Lung (tissue), 12 donors: ENCODE measurements around the gene SYNDIG1L. TPM values are rescaled to one million over a fixed set of nuclear protein-coding genes. Genes with fewer than 3 reads are reported as not detected.

Experiments
- ATAC-seq: fragments of 200-7000 bp; cut with Tn5 transposase; one replicate; pipeline ENCODE4 v1.9.1; 2020; ENCODE audit warnings: moderate number of reproducible peaks; ENCODE audit not compliant: insufficient read depth, low FRiP score
- DNase-seq, 3 donors: peaks; one replicate each; pipeline ENCODE4 v3.0.0-alpha.2; 2013 to 2017
- H3K27ac ChIP-seq, 2 donors: one replicate each; pipeline ENCODE4 v1.5.1; 2013; ENCODE audit warnings: mild to moderate bottlenecking in 2 of 2, moderate library complexity in 2 of 2, control low read depth in 1 of 2, inconsistent platforms in 1 of 2, low read depth in 1 of 2, low read length in 1 of 2
- H3K27me3 ChIP-seq, 3 donors: one replicate each; pipeline ENCODE4 v1.5.1; 2013; ENCODE audit warnings: low read length in 2 of 3; ENCODE audit not compliant: control insufficient read depth in 3 of 3, insufficient read depth in 3 of 3
- H3K36me3 ChIP-seq, 4 donors: one replicate each; pipeline ENCODE4 v1.5.1; 2013; ENCODE audit warnings: low read length in 4 of 4, mild to moderate bottlenecking in 1 of 4, moderate library complexity in 1 of 4; ENCODE audit not compliant: control insufficient read depth in 4 of 4, insufficient read depth in 4 of 4
- H3K4me1 ChIP-seq, 5 donors: one replicate each; pipeline ENCODE4 v1.5.1; 2013; ENCODE audit warnings: low read length in 5 of 5, mild to moderate bottlenecking in 2 of 5, moderate library complexity in 1 of 5; ENCODE audit not compliant: control insufficient read depth in 5 of 5, insufficient read depth in 5 of 5
- H3K4me3 ChIP-seq: one replicate; pipeline ENCODE4 v1.5.1; 2013; ENCODE audit warnings: mild to moderate bottlenecking, control low read depth, moderate library complexity
- H3K9ac ChIP-seq, 2 donors: one replicate each; pipeline ENCODE4 v1.5.1; 2013; ENCODE audit warnings: low read length in 2 of 2, control low read depth in 1 of 2; ENCODE audit not compliant: insufficient read depth in 1 of 2
- H3K9me3 ChIP-seq, 4 donors: one replicate each; pipeline ENCODE4 v1.5.1; 2013; ENCODE audit warnings: low read length in 3 of 4, mild to moderate bottlenecking in 1 of 4, moderate library complexity in 1 of 4; ENCODE audit not compliant: control insufficient read depth in 4 of 4, insufficient read depth in 3 of 4
- CTCF ChIP-seq: IDR thresholded peaks from 2 replicates; pipeline ENCODE4 v1.5.1; 2012; ENCODE audit warnings: mild to moderate bottlenecking; ENCODE audit errors: control extremely low read depth, extremely low read depth
- whole genome bisulfite sequencing, 2 donors: extraction: QIAGEN DNeasy Blood & Tissue Kit; methylation state at CpG; one replicate each; pipeline ENCODE4 v1.1.7; 2013; 5-methylcytosine and 5-hydroxymethylcytosine counted together
- polyA plus RNA-seq, 2 donors: library from polyadenylated mRNA; stranded (reverse); fragments of 200-250 nt; gene quantifications; one replicate each; pipeline ENCODE4 v1.2.1, GENCODE V29; 2013
- total RNA-seq, 2 donors: library from RNA; depleted of rRNA in 1 of 2; stranded (reverse); fragments of >200 nt in 1 of 2; gene quantifications; one replicate each; pipeline ENCODE4 v1.2.1, GENCODE V29; 2014 to 2021
- donor health status: control.
- donor health status: control.
- donor health status: Bipolar disorder and iron deficiency.
- donor health status: healthy.
- donor health status: DM: yes; HTN: yes; CAD: no.

Gene SYNDIG1L
- total and polyA plus RNA-seq, 4 donors, result 0.39 to 1.2 (median 0.94) TPM

DNA sequence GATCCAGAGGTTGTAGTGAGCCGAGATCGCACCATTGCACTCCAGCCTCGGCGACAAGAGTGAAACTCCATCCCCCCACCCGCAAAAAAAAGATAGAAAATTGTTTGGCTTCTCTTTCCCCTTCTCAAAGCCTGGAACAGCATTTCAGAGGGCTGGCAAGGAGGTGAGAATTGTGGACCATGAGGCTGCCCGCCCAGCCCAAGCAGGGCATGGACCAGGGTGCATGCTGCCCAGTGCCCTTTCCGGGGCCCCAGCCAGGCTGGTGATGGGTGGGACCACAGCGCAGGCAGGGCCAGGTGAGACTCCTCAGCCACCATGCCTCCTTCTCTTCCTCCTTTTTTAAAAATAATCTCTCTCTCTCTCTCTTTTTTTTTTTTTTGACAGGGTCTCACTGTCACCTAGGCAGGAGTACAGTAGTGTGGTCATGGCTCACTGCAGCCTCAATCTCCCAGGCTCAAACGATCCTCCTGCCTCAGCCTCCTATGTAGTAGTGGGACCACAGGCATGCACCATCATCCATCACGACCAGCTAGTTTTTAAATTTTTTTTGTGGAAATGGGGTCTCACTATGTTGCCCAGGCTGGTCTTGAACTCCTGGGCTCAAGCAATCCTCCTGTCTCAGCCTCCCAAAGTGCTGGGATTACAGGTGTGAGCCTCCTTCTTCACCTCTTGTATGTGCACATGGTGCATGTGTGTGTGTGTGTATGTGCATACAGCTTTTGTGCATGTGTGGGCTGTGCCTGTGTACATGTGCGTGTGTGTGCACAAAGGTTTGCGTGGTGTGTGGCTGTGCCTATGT is 22.2 kb downstream of the SYNDIG1L start:
- H3K27me3 ChIP-seq, result peaks cover 0 to 2% (median 0%) of the 10 kb centered on the region in 3 donors
- DNase-seq (no peak), ATAC-seq (no peak)
- no peak for TF ChIP-seq CTCF
- H3K27ac ChIP-seq, result no peak overlapping the region
- no peak overlapping the region for H3K4me3 ChIP-seq
- 94 to 95% methylated on average over 12 of the region's 12 CpGs for WGBS, 2 donors
- no peaks in the 10 kb centered on the region for H3K9me3 ChIP-seq
- peaks cover 0 to 14% (median 9%) of the 10 kb centered on the region in 5 donors for H3K4me1 ChIP-seq
- no peaks in the 10 kb centered on the region for H3K36me3 ChIP-seq
- H3K9ac ChIP-seq, result no peak overlapping the region

GRCh38 chr14:74402401-74403251 is 23.4 kb downstream of the SYNDIG1L start:
- TF ChIP-seq CTCF, result no peak
- no peak overlapping the region for H3K27ac ChIP-seq
- WGBS, 2 donors, result 46 to 59% methylated on average over 10 of the region's 10 CpGs
- no peaks in the 10 kb centered on the region for H3K36me3 ChIP-seq
- no peak overlapping the region for H3K4me3 ChIP-seq
- H3K9me3 ChIP-seq, result no peaks in the 10 kb centered on the region
- no peak overlapping the region for H3K9ac ChIP-seq
- H3K4me1 ChIP-seq, result peaks cover 0 to 14% (median 9%) of the 10 kb centered on the region in 5 donors
- peaks cover 0 to 7% (median 5%) of the 10 kb centered on the region in 3 donors for H3K27me3 ChIP-seq
- DNase-seq (no peak), ATAC-seq (no peak)

DNA sequence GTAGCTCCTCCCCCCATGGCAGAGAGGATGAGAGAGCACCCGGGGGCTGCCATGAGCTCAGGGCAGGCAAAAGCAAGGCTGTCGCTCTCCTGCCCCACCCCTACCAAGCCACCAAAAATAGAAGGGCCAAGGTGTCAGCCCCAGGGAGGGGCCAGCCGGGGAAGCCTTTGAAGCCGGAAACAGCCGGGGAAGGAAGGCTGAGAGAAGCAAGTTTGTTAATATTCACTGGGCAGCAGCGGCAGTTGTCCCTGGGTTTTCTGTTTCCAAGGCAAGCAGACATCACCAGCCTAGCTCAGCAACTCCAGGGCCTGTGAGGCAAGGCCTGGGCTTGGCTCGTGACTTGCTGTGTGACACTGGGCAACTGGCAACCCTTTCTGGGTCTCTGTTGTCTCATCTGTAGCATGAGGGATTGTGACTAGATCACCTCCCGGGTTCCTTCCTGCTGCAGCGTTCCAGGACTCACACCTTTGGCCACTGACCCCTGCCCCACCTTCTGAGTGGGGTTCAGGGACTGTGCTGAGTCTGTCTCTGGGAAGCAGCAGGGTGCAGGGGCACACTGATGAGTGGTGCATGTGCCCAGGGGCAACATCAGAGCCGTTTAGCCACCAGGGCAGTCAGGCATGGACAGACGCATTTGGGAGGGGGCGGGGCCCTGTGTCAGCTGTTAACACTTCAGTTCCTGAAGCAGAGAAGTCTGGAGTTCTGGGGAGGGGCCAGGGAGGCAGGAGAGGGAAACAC is 24.3 kb downstream of the SYNDIG1L start:
- Histone ChIP-seq H3K36me3 (no peaks in the 10 kb centered on the region), H3K27me3 (peaks cover 0 to 7% (median 5%) of the 10 kb centered on the region in 3 donors), H3K27ac (no peak overlapping the region), H3K4me3 (no peak overlapping the region), H3K4me1 (peaks cover 0 to 14% (median 9%) of the 10 kb centered on the region in 5 donors), H3K9me3 (no peaks in the 10 kb centered on the region), H3K9ac (no peak overlapping the region)
- ATAC-seq (peak; percentile 60), DNase-seq (peak; percentile 39 to 63 (median 50))
- TF ChIP-seq CTCF, result no peak
- 5 to 6% methylated on average over 12 of the region's 12 CpGs for WGBS, 2 donors
